HG02973 (cell line): ENCODE data around the gene CLN6.
"Not testable (repeated sequence)": the region's sequence is repeated elsewhere in the genome, so short reads cannot be mapped to it uniquely, and the experiment has no call there.

Experiments
- ATAC-seq: cut with Tn5 transposase; IDR thresholded peaks from one replicate; pipeline ENCODE4 v1.9.1; 2021; ENCODE audit warnings: moderate library complexity; ENCODE audit not compliant: unreplicated experiment

CLN6 gene

DNA sequence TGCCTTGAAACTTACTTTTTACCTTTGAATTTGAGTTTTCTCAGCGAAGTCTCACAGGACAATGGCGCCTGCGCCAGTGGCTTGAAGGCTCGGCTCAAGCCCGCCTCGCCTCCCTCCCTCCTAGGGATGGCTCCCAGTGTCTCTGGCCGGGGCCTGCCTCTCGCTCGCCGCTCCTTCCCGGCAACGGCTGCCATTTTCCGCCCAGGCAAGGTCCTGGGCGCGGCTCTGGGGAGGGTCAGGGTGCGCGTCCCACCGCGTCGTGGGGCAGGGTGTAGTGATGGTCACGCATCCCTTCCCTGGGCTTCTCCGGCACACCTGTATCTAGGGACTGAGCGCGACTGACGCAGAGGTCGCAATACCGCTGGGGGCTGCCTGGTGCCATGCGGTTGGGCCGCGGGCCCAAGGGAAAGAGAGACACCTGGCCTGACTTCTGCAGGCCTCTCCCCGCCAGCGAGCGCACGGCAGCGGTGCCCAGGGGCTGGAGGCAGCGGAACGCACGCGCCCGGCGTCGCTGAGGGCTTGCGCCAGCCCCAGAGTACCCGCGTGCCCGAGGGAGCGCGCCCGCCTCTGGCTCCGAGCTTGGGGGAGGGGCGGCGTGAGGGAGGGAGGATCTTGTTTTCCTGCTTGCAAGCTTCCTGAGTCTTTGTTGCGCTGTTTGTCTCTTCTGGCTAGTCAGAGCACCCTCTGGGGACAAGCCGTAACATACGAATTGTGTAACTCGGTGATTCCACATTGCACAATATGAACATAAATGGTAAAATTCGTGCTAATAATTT lies 27.3 kb upstream of the CLN6 start:
- no peak for ATAC-seq

DNA sequence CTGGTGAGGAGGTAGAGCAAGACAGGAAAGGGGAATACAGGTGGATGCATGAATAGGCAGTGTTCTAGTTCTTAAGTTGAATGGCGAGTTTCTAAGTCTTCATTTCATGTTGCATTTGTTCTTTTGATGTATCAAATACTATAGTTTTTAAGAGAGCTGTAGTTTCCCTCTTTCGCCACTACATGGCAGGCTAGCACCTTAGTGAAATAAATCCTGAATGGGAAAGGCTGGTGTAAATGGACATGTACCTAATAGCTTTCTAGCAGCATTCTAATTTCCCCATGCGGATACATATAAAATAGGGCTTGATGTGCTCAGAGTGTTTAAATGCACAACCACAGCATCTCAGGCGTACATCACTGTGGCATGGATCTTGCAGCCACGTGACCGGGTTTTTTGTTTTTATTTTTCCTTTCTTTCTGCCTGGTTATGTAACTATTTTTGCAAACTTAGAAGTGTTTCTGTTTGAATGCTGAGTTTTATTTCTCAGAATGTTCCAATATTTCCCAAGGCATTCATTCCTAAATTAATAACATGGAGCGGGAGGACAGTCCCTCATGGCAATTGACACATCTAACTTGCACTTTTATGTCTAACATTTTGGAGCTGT lies 23.5 kb upstream of the CLN6 start:
- ATAC-seq: no peak

DNA sequence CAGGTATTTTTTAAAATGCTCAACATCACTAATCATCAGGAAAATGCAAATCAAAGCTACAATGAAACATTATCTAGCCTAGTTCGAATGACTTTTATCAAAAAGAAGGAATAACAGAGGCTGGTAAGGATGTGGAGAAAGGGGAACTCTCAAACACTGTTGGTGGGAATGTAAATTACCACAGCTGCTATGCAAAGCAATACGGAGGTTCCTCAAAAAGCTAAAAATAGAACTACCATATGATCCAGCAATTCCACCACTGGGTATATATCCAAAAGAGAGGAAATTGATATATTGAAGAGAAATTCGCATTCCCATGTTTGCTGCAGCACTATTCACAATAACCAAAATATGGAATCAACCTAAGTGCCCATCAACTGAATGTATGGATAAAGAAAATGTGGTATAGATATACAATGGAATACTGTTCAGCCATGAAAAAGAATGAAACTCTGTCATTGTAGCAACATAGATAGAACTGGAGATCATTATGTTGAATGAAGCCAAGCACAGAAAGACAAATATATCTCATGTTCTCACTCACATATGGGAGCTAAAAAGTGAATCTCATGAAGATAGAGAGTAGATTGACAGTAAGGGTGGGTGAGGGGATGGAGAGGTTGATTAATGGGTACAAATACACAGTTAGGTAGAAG lies 19.7 kb upstream of the CLN6 start:
- ATAC-seq: no peak

DNA sequence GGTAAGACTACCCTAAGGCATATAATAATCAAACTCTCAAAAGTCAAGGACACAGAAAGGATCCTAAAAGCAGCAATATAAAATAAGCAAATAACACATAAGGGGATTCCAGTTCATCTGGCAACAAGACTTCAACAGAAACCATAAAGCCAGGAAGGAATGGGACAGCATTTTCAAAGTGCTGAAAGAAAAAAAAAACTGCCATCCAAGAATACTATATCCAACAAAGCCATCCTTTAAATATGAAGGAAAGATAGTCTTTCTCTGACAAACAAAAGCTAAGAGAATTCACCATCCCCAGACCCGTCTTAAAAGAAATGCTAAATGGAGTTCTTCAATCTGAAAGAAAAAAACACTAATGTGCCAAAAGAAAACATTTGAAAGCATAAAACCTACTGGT lies 14.7 kb upstream of the CLN6 start:
- no peak for ATAC-seq

DNA sequence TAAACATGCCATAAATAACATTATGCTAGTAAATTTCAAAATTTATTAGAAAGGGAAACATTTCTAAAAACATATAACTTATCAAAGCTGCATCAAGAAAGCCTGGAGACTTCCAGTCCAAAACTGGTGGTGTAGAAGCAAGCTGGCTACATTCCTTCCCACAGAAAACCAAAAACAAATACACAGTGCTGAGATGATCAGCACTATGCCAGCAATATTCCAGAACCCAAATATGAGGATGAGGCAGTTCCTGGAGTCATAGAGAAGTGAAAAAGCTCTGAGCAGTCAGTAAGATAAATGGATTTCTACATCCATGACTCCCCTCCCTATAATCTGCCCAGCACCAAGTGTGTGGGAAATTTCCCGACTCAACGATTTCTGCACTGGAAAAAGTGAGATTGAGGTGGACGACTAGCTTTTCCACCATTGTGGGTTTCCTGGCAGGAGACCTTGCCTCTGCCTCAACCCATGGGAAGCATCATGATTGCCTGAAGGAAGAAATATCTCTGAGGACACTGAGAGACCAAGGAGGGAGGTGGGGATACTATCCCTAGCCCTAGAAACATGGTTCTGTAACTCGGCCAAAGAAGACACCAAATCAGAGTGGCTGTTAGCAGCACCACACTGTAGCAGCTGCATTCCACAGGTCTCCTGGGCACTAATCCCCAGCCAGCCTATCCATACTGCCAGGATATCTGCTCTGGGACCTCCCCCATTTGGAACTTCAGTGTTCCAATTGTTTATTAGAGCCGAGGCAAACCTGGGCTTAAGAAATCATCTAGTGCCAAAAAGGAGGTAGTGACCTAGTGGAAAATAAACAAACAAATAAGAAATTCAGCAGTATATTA lies 11.8 kb upstream of the CLN6 start:
- no peak for ATAC-seq

DNA sequence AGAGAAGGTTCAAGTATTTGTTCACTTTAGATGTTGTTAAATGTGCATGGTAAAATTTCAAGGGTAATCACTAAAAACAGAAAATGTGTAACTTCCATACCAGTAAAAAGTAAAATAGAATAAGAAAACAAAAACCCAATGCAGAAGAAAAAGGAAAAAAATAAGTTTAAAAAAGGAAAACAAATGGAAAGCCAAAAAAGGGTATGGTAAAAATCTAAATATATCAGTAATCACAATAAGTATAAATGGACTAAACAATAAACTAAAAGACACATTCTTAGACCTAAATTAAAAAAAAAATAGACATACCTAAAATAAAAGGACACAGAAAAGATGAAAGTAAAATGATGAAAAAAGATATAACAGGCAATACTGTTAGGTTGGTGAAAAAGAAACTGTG lies 9.5 kb upstream of the CLN6 start:
- no peak for ATAC-seq

DNA sequence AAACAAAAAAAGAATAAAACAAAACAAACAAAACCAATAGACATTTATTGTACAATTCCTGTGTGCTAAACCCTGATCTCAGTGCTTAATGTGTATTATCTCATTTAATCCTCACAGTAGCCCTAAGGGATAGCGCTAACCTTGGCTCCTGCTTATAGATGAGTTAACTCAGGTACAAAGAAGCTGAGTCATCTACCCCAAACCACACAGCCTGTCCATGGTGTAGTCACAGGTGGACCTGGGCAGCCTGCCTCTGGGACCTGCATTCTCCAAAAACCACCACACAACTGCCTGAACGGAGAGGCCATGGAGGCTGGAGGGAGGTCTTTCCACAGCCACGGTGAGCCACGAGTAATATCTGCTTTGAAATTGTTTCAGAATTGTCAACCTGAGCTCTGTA lies 5.5 kb upstream of the CLN6 start:
- no peak for ATAC-seq

DNA sequence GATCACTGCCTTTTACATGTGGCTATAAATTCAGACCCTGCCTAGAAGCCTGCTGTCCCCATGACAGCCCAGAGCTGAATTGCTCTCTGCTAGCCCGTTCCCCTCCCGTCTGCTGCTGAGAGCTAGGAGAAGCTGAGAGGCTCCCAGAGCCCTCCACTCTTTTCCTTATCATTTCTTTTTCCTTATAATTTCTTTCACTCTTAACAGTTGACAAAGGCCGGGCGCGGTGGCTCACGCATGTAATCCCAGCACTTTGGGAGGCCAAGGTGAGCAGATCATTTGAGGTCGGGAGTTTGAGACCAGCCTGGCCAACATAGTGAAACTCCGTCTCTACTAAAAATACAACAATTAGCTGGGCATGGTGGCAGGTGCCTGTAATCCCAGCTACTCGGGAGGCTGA lies 5.0 kb upstream of the CLN6 start:
- ATAC-seq: not testable (repeated sequence)

DNA sequence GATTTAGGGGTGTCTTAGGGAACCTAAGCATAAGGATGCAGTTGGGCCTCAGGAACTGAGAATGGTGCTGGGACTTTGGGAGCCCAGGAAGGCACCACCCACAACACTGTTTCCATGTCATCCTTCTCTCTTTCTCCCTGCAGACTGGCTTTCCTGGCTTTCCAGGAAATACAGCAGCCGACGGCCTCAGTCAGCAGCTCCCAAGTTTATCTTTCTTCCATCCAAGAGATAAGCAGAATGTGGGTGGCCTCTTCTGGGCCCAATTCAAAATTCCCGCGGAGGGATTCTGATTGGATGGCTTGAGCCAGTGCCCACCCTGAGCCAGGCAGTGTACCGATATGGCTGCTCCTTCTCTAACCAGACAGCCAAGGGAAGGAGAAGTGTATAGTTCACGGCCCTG lies 4.5 kb upstream of the CLN6 start:
- no peak for ATAC-seq

DNA sequence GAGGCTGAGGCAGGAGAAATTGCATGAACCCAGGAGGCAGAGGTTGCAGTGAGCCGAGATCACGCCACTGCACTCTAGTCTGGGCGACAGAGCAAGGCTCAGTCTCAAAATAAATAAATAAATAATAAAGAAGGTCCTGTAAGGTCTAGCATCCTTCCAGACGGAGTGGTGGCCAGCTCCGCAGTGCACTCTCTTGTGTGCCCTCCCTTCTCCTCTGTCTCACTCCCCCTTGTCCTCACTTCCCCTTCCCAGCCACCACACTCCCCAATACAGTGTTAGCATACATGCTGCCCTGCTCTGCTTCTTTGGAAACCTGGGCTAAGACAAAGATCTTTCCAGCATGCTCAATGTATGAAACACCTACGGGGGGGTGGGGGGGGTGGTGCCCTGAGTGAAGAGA lies 3.4 kb upstream of the CLN6 start:
- ATAC-seq: no peak

DNA sequence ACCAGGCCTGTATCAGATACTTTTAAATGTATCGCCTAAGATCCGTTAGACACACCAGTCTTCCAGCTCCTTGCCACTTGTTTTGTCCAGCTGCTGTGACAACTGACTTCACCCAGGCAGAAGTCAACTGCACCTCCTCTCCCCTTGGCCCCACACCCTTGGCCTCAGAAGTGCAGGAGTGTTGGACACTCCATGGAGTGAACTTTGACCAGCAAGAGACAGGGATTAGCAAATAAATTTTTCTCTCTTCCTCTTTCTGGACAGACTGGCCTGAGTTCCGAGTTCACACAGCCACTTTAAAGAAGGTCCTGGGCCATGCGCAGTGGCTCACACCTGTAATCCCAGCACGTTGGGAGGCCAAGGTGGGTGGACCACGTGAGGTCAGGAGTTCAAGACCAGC lies 2.9 kb upstream of the CLN6 start:
- no peak for ATAC-seq

DNA sequence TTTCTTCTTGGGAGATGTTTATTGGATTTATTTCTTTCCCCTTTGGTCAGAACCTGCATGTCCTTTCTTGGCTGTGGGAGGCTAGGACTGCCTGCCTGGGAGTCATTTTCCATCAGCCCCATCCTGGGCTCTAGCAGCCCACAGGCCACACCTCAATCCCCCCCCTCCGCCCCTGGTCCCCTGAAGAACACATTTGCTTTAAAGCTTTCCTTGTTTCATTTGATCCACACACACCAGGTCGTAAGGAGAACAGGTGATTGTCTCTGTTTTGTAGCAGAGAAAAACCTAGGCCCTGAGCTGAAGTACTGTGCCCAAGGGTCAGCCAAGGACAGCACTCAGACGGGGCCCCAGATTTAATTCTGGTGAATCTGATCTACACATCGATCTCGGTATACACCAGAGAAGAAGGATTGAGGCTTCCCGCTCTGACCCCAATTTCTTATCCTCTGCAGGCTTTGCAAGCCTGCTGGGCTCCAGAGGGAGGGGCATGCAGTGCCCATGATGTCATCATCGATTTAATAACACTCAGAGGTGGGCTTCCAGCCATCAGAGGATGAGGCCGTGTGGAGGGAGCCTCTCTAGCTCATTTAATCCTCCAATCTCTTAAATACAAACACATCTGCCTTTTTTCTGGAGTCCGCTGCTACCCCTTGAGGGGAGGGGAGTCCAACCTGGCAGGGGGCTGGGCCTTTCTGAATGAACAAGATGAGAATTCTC lies 1.7 kb upstream of the CLN6 start:
- ATAC-seq: no peak

DNA sequence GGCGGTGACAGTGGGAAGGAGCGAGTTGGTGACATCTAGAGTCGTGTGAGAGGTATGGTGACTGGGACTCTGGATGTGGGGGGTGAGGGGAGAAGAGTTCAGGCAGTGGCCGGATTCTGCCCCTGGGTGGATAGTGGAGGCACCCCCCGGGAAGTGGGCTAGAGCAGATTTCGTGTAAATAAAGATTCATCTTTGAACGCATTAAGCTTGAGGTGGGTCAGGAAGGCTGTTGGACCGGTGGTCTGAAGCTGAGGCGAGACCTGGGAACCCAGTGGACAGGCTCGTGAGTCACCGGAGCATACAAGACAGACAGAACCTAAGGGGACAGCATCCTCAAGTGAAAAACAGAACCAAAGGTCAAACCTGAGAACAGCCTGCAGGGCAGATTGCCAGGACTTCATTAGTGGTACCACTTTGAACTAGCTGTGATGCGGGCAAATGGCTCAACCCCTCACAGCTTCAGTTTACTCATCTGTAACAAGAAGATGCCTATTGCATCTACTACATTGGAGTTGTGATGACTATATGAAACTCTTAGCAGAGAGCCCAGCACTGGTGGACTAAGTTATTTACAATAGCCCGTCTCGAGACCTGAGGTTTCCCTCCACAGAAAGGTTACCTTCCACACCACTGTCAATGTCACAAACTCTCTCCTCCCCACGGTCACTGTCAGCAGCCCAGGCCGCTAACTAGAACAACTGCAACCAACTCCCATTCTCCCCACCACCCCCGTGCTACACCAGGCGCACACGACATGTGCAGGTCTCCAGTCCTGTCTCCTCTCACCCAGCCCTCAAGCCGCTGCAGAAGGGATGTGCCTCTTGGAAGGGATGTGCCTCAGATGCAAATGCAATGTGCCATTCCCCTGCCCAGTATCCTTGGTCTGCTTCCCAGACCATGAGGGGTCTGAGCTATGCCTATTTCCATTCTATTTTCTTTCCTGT lies 901 bp upstream of the CLN6 start:
- no peak for ATAC-seq

DNA sequence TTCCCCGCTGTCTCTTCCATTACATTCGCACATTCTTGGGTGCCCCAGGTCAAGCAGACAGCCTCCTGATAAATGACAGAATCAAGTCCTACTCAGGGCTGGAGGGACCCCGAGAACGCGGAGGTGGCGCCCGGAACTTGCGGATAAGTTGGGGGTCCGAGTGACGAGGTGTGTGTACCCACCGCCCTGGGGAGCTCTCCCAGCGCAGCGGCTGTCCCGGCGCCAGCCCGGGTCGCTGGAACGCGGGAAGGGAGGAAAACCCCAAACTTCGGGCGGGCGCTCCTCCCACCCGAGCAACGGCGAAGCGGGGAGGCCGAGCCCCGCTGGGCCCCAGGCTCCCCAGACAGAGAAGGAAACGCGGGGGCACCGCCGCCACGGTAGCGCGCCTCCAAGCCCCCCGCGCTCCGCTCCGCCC lies 550 bp downstream of the CLN6 start:
- ATAC-seq: no peak

DNA sequence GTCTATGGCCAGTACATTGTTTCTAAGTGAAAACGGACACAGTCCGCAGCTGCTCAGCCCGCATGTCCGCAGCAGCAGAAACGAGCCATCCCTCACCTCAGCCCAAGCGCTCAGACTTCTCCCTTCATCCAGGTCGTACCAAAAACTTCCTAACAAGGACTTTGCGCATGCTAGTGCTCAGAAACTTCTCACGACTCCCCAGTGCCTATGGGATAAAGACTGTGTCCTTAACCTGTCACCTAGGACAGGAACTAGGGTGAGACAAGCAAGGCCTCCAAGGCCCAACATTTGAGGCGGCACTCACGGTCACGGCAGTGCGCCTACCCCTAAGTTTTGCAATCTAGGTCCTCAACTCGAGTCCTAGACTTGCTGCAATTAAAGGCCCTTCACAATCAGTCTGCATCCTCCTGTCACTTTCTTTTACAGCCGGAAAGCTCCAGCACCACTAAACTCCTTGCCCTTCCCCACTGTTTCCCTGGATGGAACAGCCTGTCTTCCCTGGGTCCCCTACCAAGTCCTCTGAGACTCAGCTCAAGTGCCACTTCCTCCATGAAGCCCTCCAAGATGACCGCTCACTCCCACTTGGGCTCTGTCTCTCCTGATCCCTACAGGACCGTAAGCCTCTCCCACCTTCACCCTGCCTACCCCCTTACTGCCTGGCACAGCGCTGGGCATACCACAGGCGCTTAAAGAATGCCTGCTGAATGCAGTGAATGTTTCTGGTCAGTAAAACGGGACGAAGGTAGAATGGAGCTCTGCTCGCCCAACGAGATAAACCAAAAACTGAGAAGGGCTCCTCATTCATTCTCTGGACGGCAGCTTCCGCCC lies 1.2 kb downstream of the CLN6 start:
- ATAC-seq: no peak

DNA sequence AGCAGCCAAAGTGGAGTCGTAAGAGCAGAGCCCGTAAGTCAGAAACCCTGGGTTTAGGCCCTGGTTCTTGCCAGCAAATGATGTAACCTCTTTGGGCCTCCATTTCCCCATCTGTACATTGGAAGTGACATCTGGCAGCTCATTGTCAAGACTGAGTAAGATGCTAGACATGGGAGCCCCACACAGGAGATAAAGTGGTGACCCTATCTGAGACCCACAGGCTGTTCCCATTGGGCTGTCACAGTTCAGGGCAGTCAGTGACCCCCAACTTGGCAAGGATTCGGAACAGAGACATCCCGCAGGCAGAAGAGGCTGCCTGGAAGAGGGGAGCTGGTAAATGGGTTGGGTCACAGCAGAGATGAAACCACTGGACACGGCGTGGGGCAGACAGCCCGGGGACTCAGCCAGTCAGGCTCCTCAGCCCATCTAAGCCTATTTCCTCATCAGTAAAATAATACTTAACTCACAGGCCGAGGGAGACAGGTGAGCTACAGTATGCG lies 1.8 kb downstream of the CLN6 start:
- no peak for ATAC-seq

DNA sequence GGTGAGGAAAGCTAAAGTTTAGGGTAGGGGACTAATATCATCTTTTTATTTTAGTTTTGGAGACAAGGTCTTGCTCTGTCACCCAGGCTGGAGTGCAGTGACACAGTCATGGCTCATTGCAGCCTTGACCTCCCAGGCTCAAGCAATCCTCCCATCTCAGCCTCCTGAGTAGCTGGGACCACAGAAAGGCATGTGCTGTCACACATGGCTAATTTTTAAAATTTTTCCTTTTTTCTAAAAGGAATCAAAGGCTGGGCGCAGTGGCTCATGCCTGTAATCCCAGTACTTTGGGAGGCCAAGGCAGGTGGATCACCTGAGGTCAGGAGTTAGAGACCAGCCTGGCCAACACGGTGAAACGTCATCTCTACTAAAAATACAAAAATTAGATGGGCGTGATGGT lies 4.1 kb downstream of the CLN6 start:
- not testable (repeated sequence) for ATAC-seq

DNA sequence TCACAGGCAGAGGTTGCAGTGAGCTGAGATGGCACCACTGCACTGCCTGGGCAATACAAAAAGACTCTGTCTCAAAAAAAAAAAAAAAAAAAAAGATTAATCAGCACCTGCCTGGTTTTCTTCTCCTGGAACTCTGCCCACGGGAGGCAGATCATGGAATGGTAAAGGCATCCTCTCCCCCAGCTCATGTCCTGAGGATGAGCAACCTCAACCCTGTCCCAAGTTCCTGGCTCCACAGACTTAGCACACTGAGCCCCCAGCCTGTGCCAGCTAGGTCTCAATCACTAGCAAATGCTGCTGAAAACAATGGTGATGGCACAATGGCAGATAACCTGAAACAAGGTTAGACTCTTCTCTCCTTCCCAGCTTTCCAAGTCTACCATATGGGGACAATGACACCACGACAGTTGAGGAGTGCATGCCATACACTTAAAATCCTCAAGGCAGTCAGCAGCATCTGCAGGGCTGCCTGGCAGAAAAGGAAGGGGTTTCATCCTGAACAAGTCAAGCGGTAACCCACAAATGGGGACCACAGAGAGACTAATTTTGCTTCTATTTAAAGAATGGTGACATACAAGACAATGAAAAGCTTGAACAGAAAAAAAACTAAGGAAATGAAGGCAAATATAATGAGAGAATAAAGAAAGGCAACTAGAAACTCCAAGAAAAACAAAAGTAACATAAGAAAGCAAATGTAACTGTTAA lies 4.8 kb downstream of the CLN6 start:
- ATAC-seq: no peak
